Measurements from ENCODE around the gene AP1G2.
"Not testable (repeated sequence)": the region's sequence is repeated elsewhere in the genome, so short reads cannot be mapped to it uniquely, and the experiment has no call there.

The AP1G2 gene

DNA sequence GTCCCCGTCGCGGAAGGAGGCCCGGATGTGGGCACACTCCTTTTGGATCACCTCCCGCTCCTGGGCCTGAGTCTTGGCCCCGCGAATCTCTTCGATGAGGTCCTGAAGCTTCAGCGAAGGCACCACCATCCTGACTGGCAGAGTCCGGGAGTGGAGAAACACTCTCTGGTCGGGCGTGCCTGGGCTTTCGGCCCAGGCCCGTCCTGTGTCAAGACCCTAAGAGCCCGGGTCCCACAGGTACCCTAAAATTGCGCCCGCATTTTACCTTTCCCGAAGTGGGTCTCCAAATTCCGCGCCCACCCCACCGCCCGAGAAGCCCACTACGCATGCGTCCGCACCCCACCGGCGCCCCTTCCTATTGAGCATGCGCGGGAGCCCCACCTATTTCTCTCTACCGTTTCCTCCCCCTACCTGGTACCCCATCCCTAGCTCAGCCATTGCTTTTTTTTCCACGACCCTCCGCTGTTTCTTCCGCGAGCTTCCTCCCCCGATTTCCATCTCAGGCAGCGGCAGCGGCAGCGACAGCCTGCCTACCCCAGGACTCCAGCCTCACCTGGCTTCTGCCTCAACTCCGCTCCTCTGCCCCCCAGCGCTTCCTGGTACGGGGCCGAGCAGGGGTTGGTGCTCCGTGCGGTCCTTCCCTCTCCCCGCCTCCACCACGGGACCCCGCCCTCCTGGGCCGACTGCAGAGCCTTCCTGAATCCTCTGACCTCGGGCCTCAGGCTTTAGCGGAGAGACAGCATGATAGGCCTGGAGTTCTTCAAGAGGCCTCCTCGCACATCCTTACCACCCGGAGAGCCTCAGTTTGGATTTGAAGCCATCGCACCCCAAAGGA is at the start of gene AP1G2:
TSS of gene AP1G2 (minus strand) at position 606 of the 835 bp plus-strand sequence. CDS start at position 129, 477 bp downstream.
- FAIRE-seq, result no peak

- FAIRE-seq, result no peak
Measured at GRCh38 chr14:23615856-23616255, 48.3 kb upstream of the AP1G2 start.

DNA sequence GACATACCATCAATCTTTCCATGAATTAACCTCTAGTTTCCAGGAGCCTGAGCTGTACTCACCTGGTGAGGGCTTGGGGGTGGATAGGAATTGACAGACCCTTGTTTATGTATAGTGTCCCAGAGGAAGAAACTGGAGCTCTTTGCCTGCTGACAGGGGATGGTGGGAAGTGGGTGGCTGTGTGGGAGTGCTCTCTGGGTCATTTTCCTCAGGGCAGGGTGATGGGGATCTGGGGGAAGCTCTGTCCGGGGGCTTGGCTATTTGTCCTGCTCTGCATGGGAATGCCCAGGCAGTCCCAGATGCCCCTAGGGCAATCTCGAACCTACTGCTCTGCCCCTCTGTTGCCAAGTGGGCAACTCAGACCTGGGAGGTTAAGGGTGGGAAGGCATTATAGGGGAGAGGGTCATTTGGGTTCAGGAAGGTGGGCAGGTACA is 46.8 kb upstream of the AP1G2 start:
- FAIRE-seq, result no peak

- no peak for FAIRE-seq
Measured at GRCh38 chr14:23613242-23614070, 45.9 kb upstream of the AP1G2 start.

DNA sequence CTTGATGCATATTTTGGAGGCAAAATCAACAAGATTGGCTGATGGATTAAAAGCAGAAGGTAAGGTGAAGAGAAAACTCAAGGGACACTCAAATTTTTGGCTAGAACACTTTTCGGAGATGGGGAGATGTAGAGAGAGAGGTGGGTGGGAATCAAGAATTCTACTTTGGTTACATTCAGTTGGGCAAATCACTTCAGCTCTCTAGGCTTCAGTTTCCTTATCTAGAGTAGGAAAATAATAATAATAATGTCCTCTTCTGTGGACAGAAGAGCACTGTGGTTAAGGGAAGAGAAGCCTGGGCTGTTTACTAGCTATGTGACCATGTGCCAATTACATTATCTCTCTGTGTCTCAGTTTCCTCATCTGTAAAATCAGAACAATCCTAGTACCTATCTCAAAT is 45.2 kb upstream of the AP1G2 start:
- FAIRE-seq, result no peak

DNA sequence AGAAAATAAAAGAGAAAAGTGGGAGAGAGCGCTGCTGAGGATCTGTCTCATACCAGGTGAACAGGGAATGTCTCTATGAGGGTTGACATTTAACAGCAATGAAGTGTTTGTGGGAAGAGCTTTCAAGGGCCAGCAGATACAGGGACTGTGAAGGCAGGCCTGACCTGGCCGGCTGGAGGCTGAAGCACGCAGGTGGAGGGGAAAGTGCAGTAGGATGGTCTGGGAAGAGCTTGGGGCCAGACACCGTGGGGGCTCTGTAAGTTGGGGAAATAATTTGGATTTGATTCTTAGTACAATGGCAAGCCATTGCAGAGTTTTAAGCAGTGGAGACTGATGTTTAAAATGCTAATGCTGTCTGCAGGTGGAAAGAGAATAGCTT is 44.8 kb upstream of the AP1G2 start:
- no peak for FAIRE-seq

GRCh38 chr14:23610815-23611289 is 43.3 kb upstream of the AP1G2 start:
- FAIRE-seq, result no peak

DNA sequence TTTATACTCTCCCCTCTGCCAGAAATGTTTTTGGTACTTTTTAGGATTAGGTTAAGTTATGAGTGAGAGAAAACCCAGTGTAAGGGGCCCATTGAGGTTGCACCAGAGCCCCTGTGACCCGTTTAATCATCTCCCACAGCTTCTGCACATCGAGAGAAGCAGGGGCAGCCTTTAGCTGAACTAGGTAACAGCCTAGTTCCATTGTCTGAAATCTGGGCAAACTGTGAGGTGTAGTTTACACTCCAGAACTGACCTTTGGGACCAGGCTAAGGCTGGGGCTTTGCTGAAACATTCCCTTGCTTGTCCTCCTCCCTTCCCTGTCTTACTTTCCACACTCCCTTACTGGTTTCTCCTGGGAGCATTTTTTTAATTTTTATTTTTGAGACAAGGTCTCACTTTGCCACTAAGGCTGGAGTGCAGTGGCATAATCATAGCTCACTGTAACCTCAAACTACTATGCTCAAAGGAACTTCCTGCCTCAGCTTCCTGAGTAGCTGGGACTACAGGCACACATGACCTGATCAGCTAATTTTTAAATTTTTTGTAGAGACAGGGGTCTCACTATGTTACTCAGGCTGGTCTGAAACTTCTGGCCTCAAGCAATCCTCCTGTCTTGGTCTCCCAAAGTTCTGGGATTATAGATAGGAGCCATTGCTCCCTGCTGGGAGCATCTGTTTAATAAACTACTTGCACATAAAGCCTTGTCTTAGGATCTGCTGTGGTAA is 42.7 kb upstream of the AP1G2 start:
- no peak for FAIRE-seq

DNA sequence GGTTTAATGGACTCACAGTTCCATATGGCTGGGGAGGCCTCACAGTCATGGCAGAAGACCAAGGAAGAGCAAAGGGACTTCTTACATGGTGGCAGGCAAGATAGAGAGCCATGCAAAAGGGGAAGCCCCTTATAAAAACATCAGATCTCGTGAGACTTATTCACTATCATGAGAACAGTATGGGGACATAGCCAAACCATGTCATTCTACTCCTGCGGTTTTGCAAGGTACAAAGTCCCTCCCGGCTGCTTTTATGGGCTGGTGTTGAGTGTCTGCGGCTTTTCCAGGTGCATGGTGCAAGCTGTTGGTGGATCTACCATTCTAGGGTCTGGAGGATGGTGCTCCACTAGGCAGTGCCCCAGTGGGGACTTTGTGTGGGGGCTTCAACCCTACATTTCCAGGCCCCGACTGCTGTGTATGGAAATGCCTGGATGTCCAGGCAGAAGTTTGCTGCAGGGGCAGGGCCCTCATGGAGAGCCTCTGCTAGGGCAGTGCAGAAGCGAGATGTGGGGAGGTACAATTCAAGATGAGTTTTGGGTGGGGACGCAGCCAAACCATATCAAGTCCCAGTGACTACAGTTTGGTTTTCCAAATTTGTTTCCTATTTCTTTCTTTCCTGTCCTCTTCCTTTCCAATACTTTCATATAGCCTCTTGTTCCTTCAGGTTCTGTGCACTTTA is 42.0 kb upstream of the AP1G2 start:
- FAIRE-seq, result not testable (repeated sequence)

- no peak for FAIRE-seq
Measured at GRCh38 chr14:23609001-23609400, 41.4 kb upstream of the AP1G2 start.

GRCh38 chr14:23608454-23608853 is 40.9 kb upstream of the AP1G2 start:
- no peak for FAIRE-seq

- FAIRE-seq, result no peak
Measured at GRCh38 chr14:23605931-23606585, 38.5 kb upstream of the AP1G2 start.

GRCh38 chr14:23604675-23605170 is 37.1 kb upstream of the AP1G2 start:
- no peak for FAIRE-seq

DNA sequence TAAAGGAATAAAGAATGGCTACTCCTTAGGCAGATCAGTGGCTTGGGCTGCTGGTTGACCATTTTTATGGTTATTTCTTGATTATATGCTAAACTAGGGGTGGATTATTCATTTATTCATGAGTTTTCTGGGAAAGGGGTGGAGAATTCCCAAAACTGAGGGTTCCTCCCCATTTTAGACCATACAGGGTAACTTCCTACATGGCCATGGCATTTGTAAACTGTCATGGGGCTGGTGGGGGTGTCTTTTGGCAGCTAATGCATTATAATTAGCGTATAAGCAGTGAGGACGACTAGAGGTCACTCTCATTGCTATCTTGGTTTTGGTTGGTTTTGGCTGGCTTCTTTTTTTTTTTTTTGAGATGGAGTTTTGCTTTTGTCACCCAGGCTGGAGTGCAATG is 36.6 kb upstream of the AP1G2 start:
- FAIRE-seq, result no peak

GRCh38 chr14:23603103-23603502 is 35.5 kb upstream of the AP1G2 start:
- no peak for FAIRE-seq

DNA sequence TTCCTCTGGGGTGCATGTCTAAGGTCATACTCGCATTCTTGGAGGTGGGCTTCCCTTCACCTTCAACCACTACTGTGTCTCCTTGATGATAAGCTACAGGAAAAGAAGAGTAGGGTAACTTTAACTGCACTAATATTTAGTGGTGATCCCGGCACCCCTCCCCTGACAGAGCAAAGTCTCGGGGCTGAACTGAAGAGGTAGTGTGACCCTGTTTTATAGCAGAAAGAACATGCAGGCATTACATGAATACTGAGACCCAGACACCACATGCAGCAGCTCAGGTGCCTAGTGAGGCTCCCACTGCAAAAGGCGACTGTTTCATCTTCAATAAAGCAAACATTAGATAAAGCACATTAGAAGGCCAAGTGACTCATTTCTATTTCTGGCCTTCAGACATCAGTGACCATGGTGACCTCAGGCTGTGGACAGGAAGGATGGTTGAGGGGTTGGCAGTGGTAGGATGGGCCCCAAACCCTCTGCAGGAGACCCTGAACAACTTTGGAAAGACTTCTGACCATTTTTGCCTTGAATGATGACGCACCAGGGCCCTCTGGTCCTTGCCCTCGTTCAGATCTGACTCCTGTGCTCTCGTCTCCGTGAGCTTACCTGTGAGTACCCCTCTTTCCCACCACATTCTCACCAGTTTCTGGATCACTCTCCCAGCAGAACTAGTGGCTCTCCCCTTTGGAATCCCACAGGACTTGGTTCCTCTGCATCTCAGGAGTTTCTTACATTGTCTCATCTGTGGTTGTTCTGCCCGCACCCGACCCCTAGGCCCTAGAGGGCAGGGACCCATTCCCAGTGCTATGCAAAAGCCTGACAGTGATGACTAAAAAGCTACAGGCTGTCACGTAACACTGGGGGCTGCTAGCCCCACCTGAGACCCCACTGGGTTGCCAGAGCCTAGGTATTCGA is 34.8 kb upstream of the AP1G2 start:
- no peak for FAIRE-seq

DNA sequence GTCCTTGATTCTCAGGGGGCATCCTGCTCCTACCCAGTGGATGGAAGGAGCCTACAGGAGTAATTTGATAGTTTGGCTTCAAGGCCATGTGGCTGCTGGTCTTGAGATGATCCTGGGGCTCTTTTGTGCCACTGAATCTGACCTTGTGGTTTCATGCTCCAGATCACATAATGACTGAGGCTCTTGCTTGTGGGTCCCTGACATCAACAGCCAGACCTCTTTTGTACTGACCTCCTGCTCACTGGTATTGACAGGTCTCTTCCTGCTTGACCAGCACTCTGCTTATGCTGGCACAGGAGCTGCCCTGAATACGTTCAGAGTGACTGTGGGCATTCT is 34.2 kb upstream of the AP1G2 start:
- no peak for FAIRE-seq

DNA sequence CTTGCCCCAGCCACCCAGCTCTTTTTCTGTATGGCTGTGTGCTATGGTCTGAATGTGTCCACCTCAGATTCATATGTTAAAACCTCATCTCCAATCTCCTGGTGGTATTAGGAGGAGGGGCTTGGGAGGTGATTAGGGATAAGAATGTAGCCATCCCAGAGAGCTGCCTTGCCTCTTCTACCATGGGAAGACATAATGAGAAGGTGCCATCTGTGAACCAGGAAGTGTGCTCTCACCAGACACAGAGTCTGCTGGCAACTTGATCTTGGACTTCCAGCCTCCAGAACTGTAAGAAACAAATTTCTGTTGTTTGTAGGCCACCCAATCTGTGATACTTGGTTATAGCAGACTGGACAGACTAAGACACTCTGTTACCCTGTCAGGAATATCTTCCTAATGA is 33.8 kb upstream of the AP1G2 start:
- no peak for FAIRE-seq

DNA sequence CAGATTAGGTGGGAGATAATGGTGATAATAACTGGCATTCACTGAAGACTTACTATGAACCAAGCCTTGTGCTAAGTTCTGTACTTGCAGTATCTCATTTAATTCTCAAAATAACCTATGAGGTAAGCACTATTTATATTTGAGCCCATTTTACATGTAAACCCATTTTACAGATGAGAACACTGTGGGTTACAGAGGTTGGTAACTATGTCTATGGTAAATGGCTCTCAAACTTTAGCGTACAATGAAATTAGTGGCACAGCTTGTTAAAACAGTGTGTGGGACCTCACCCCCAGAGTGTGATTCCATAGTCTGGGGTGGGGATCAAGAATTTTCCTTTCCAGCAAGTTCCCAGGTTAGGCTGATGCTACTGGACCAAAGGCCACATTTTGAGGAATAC is 33.2 kb upstream of the AP1G2 start:
- no peak for FAIRE-seq

GRCh38 chr14:23600322-23600707 is 32.7 kb upstream of the AP1G2 start:
- FAIRE-seq, result no peak

DNA sequence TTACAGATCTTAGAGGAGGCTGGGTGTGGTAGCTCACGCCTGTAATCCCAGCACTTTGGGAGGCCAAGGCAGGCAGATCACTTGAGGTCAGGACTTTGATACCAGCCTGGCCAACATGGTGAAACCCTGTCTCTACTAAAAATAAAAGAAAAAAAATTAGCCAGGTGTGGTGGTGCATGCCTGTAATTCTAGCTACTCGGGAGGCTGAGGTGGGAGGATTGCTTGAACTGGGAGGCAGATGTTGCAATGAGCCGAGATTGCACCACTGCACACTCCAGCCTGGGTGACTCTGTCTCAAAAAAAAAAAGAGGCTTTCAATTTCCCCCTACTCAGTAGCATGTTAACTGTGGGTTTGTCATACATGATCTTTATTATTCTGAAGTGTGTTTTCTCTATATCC is 26.6 kb upstream of the AP1G2 start:
- FAIRE-seq, result not testable (repeated sequence)
